Gastrocnemius medialis (tissue), 4 donors: ENCODE measurements around the gene MATN3.

Experiments used
- POLR2A ChIP-seq, 2 donors: fragments of 450-650 bp; IDR thresholded peaks; one replicate each; pipeline ENCODE4 v1.6.1; 2017; ENCODE audit warnings: antibody characterized with exemption in 2 of 2, mild to moderate bottlenecking in 2 of 2, moderate library complexity in 2 of 2
- TF ChIP-seq, protein P1 (sequence below), 5 experiments: fragments of 450-650 bp in 3 of 5; fragments of 200-600 bp in 2 of 5; sonication (generic) in 2 of 5; IDR thresholded peaks in 4 of 5; conservative IDR thresholded peaks in 1 of 5; 1 replicate in 4 of 5; 2 replicates in 1 of 5; pipeline ENCODE4 v1.5.1; 2016 to 2019; ENCODE audit warnings: antibody characterized with exemption in 5 of 5, mild to moderate bottlenecking in 3 of 5, moderate library complexity in 3 of 5

DNA sequence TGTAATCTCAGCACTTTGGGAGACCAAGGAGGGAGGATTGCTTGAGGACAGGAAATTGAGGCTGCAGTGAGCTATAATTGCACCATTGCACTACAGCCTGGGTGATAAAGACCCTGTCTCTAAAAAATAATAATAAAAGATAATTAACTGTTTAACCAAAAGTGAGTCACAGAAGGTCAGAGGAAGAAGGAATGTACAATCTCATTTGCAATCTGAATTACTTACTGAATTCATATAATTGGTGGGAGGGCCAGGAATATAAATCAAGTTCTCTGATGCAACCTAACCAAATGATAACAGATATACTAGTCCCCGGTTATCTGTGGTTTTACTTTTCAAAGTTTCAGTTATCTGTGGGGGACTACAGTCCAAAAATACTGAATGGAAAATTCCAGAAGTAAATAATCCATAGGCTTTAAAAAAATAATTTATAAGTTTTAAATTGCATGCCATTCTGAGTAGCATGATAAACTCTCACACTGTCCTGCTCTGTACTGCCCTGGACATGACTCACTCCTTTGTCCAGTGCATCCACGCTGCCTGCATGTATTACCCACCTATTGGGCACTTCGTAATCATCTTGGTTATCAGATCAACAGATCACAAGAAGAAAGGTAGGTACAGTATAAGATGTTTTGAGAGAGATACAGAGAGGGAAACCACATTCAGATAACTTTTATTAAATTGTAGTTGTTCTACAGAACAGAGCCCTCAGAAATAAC, 12.8 kb upstream of the MATN3 start:
- TF ChIP-seq, protein P1, sequence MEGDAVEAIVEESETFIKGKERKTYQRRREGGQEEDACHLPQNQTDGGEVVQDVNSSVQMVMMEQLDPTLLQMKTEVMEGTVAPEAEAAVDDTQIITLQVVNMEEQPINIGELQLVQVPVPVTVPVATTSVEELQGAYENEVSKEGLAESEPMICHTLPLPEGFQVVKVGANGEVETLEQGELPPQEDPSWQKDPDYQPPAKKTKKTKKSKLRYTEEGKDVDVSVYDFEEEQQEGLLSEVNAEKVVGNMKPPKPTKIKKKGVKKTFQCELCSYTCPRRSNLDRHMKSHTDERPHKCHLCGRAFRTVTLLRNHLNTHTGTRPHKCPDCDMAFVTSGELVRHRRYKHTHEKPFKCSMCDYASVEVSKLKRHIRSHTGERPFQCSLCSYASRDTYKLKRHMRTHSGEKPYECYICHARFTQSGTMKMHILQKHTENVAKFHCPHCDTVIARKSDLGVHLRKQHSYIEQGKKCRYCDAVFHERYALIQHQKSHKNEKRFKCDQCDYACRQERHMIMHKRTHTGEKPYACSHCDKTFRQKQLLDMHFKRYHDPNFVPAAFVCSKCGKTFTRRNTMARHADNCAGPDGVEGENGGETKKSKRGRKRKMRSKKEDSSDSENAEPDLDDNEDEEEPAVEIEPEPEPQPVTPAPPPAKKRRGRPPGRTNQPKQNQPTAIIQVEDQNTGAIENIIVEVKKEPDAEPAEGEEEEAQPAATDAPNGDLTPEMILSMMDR (IDR thresholded peaks at IDR 0.05 in 4 of 5, conservative IDR thresholded peaks at IDR 0.05 in 1 of 5): no peak
- TF ChIP-seq POLR2A (IDR thresholded peaks at IDR 0.05): no peak
